Measurements from ENCODE around the gene IGF2BP3.
"Not testable (repeated sequence)": the region's sequence is repeated elsewhere in the genome, so short reads cannot be mapped to it uniquely, and the experiment has no call there.

The IGF2BP3 gene

GRCh38 chr7:23419160-23419559 is 51.1 kb downstream of the IGF2BP3 start:
- no peak for DNase-seq

- no peak for DNase-seq
These were observed 52.2 kb downstream of the IGF2BP3 start for GRCh38 chr7:23418046-23418445.

- no peak for DNase-seq
These were observed 55.1 kb downstream of the IGF2BP3 start for GRCh38 chr7:23415198-23415597.

GRCh38 chr7:23410446-23411183 is 59.7 kb downstream of the IGF2BP3 start:
- DNase-seq: no peak

GRCh38 chr7:23406564-23406963 is 63.7 kb downstream of the IGF2BP3 start:
- not testable (repeated sequence) for DNase-seq

- no peak for DNase-seq
These were observed 65.1 kb downstream of the IGF2BP3 start for GRCh38 chr7:23405240-23405618.

GRCh38 chr7:23404546-23405239 is 65.6 kb downstream of the IGF2BP3 start:
- no peak for DNase-seq

- DNase-seq: no peak
These were observed 66.3 kb downstream of the IGF2BP3 start for GRCh38 chr7:23403970-23404369.

- not testable (repeated sequence) for DNase-seq
These were observed 72.2 kb downstream of the IGF2BP3 start for GRCh38 chr7:23398090-23398489.

GRCh38 chr7:23397241-23397640 is 73.0 kb downstream of the IGF2BP3 start:
- no peak for DNase-seq

GRCh38 chr7:23396222-23397015 is 73.9 kb downstream of the IGF2BP3 start:
- no peak for DNase-seq

- no peak for DNase-seq
These were observed 75.7 kb downstream of the IGF2BP3 start for GRCh38 chr7:23394488-23395171.

- DNase-seq: no peak
These were observed 76.7 kb downstream of the IGF2BP3 start for GRCh38 chr7:23393636-23394035.

GRCh38 chr7:23389701-23390100 is 80.6 kb downstream of the IGF2BP3 start:
- no peak for DNase-seq

- DNase-seq: peak; percentile 12
These were observed 82.7 kb downstream of the IGF2BP3 start for GRCh38 chr7:23387583-23387982.

- DNase-seq: no peak
These were observed 85.2 kb downstream of the IGF2BP3 start for GRCh38 chr7:23385140-23385539.

GRCh38 chr7:23383225-23383624 is 87.1 kb downstream of the IGF2BP3 start:
- peak; percentile 34 for DNase-seq

- no peak for DNase-seq
These were observed 89.3 kb downstream of the IGF2BP3 start for GRCh38 chr7:23380961-23381360.

- DNase-seq: no peak
These were observed 89.7 kb downstream of the IGF2BP3 start for GRCh38 chr7:23380556-23380955.

GRCh38 chr7:23378996-23379395 is 91.3 kb downstream of the IGF2BP3 start:
- DNase-seq: peak; percentile 21

- no peak for DNase-seq
These were observed 93.2 kb downstream of the IGF2BP3 start for GRCh38 chr7:23377134-23377533.

GRCh38 chr7:23373151-23374004 is 96.9 kb downstream of the IGF2BP3 start:
- no peak for DNase-seq

Data from hematopoietic multipotent progenitor cell treated with erythropoietin and hydrocortisone succinate and interleukin-3 and kit ligand, for 6 days (in vitro differentiated cells).